Umbilical cord (tissue), 2 donors: ENCODE data around the gene TTC9B. TPM values are rescaled to one million over a fixed set of nuclear protein-coding genes. Genes with fewer than 3 reads are reported as not detected.
"Not testable (repeated sequence)": the region's sequence is repeated elsewhere in the genome, so short reads cannot be mapped to it uniquely, and the experiment has no call there.

ENCODE experiments used
- DNase-seq: peaks from one replicate; pipeline ENCODE4 v3.0.0-alpha.2; 2015; ENCODE audit warnings: low spot score
- total RNA-seq: library from RNA; depleted of rRNA; stranded (reverse); fragments of >200 nt; gene quantifications from one replicate; pipeline ENCODE4 v1.2.3, GENCODE V29; 2014; ENCODE audit warnings: low replicate concordance; ENCODE audit not compliant: insufficient read depth

TTC9B gene
- total RNA-seq, 1 donor from 2014 or later, result not detected

GRCh38 chr19:40214936-40215335 is 3.2 kb downstream of the TTC9B start:
- DNase-seq, result no peak

- DNase-seq, result no peak
These were observed 4.2 kb downstream of the TTC9B start for GRCh38 chr19:40213882-40214570.

- no peak for DNase-seq
These were observed 4.8 kb downstream of the TTC9B start for GRCh38 chr19:40213251-40213829.

- DNase-seq, result no peak
These were observed 7.3 kb downstream of the TTC9B start for GRCh38 chr19:40210889-40211288.

GRCh38 chr19:40208602-40209001 is 9.6 kb downstream of the TTC9B start:
- DNase-seq, result no peak

GRCh38 chr19:40205760-40206159 is 12.4 kb downstream of the TTC9B start:
- DNase-seq, result no peak

GRCh38 chr19:40204381-40204780 is 13.8 kb downstream of the TTC9B start:
- no peak for DNase-seq

- no peak for DNase-seq
These were observed 17.7 kb downstream of the TTC9B start for GRCh38 chr19:40200341-40201099.

GRCh38 chr19:40198272-40198990 is 19.8 kb downstream of the TTC9B start:
- DNase-seq, result no peak

- DNase-seq, result no peak
These were observed 24.7 kb downstream of the TTC9B start for GRCh38 chr19:40193587-40193849.

GRCh38 chr19:40192758-40193586 is 25.2 kb downstream of the TTC9B start:
- no peak for DNase-seq

- peak; percentile 28 for DNase-seq
These were observed 26.1 kb downstream of the TTC9B start for GRCh38 chr19:40191836-40192646.

GRCh38 chr19:40190891-40191835 is 27.0 kb downstream of the TTC9B start, which contains the start of gene MAP3K10:
MAP3K10 (plus strand) TSS chr19:40191426; CDS start chr19:40192032, 606 bp downstream.
- peak; percentile 69 for DNase-seq

GRCh38 chr19:40184273-40184672 is 33.9 kb downstream of the TTC9B start:
- no peak for DNase-seq

GRCh38 chr19:40178756-40179155 is 39.4 kb downstream of the TTC9B start:
- no peak for DNase-seq

- DNase-seq, result no peak
These were observed 40.7 kb downstream of the TTC9B start for GRCh38 chr19:40177286-40178070.

- DNase-seq, result no peak
These were observed 42.4 kb downstream of the TTC9B start for GRCh38 chr19:40175820-40176219.

- no peak for DNase-seq
These were observed 44.1 kb downstream of the TTC9B start for GRCh38 chr19:40174092-40174491.

GRCh38 chr19:40171293-40171692 is 46.9 kb downstream of the TTC9B start:
- not testable (repeated sequence) for DNase-seq
